SW 1271 (cell line): ENCODE results near the gene MSI2.

Experiments used
- DNase-seq, 2 experiments: peaks; one replicate each; lab custom pipeline; 2025; lab: John Stamatoyannopoulos, UW

Gene MSI2

GRCh38 chr17:57597531-57598453, 341.5 kb downstream of the MSI2 start:
- DNase-seq = peak; percentile 35 to 44

- DNase-seq = no peak
These were observed 343.1 kb downstream of the MSI2 start for GRCh38 chr17:57599271-57600045.

GRCh38 chr17:57600074-57600473, 343.8 kb downstream of the MSI2 start:
- no peak for DNase-seq

- no peak for DNase-seq
These were observed 344.9 kb downstream of the MSI2 start for GRCh38 chr17:57601143-57601735.

GRCh38 chr17:57602896-57603295, 346.6 kb downstream of the MSI2 start:
- no peak for DNase-seq

GRCh38 chr17:57603546-57603945, 347.2 kb downstream of the MSI2 start:
- no peak for DNase-seq

- no peak for DNase-seq
These were observed 347.7 kb downstream of the MSI2 start for GRCh38 chr17:57603978-57604377.

GRCh38 chr17:57604771-57605674, 348.7 kb downstream of the MSI2 start:
- DNase-seq = no peak

GRCh38 chr17:57605675-57606105, 349.4 kb downstream of the MSI2 start:
- no peak for DNase-seq

- no peak for DNase-seq
These were observed 350.0 kb downstream of the MSI2 start for GRCh38 chr17:57606111-57606875.

- DNase-seq = no peak
These were observed 351.3 kb downstream of the MSI2 start for GRCh38 chr17:57607553-57608120.

GRCh38 chr17:57608369-57609124, 352.2 kb downstream of the MSI2 start:
- DNase-seq = no peak

GRCh38 chr17:57609125-57609877, 353.0 kb downstream of the MSI2 start:
- DNase-seq = no peak

GRCh38 chr17:57609878-57610270, 353.6 kb downstream of the MSI2 start:
- DNase-seq = no peak

GRCh38 chr17:57612202-57613071, 356.1 kb downstream of the MSI2 start:
- DNase-seq = no peak

- no peak for DNase-seq
These were observed 358.4 kb downstream of the MSI2 start for GRCh38 chr17:57614742-57615141.

- DNase-seq = no peak
These were observed 359.8 kb downstream of the MSI2 start for GRCh38 chr17:57615836-57616757.
